HEK293 (cell line): ENCODE results near the gene FAM221B.

Experiments
- CTCF ChIP-seq: fragments of 450-650 bp; formaldehyde crosslinking; IDR thresholded peaks from 2 replicates; pipeline ENCODE4 v1.5.1; 2016; ENCODE audit warnings: missing biosample characterization, missing genetic modification characterization
- KLF7 ChIP-seq: fragments of 450-650 bp; formaldehyde crosslinking; IDR thresholded peaks from 2 replicates; pipeline ENCODE4 v1.5.1; 2016; ENCODE audit warnings: missing biosample characterization, missing genetic modification characterization, borderline replicate concordance
- MZF1 ChIP-seq: fragments of 450-650 bp; formaldehyde crosslinking; IDR thresholded peaks from 2 replicates; pipeline ENCODE4 v1.5.1; 2017; ENCODE audit warnings: missing biosample characterization, missing genetic modification characterization, borderline replicate concordance
- SP2 ChIP-seq: fragments of 450-650 bp; formaldehyde crosslinking; IDR thresholded peaks from 2 replicates; pipeline ENCODE4 v1.5.1; 2016; ENCODE audit warnings: missing biosample characterization, missing genetic modification characterization
- ZBTB10 ChIP-seq: fragments of 450-650 bp; formaldehyde crosslinking; IDR thresholded peaks from 2 replicates; pipeline ENCODE4 v1.5.1; 2016; ENCODE audit warnings: missing biosample characterization, missing genetic modification characterization
- ZBTB17 ChIP-seq: fragments of 450-650 bp; formaldehyde crosslinking; IDR thresholded peaks from 2 replicates; pipeline ENCODE4 v1.5.1; 2016; ENCODE audit warnings: missing biosample characterization, missing genetic modification characterization
- ZBTB7A ChIP-seq: fragments of 450-650 bp; formaldehyde crosslinking; IDR thresholded peaks from 2 replicates; pipeline ENCODE4 v1.5.1; 2016; ENCODE audit warnings: low read depth, missing biosample characterization, missing genetic modification characterization
- ZNF121 ChIP-seq: fragments of 450-650 bp; formaldehyde crosslinking; IDR thresholded peaks from 2 replicates; pipeline ENCODE4 v1.5.1; 2016; ENCODE audit warnings: missing biosample characterization, missing genetic modification characterization
- ZNF394 ChIP-seq: fragments of 450-650 bp; formaldehyde crosslinking; IDR thresholded peaks from 2 replicates; pipeline ENCODE4 v1.5.1; 2016; ENCODE audit warnings: missing biosample characterization, missing genetic modification characterization, mild to moderate bottlenecking, moderate library complexity, borderline replicate concordance
- ZNF639 ChIP-seq: fragments of 450-650 bp; formaldehyde crosslinking; IDR thresholded peaks from 2 replicates; pipeline ENCODE4 v1.5.1; 2016; ENCODE audit warnings: missing biosample characterization, missing genetic modification characterization

- TF ChIP-seq CTCF (tag by site-specific recombination), result no peak
- TF ChIP-seq KLF7 (tag by site-specific recombination), result no peak
- TF ChIP-seq ZBTB7A (tag by site-specific recombination), result no peak
- no peak for TF ChIP-seq ZBTB17 (tag by site-specific recombination)
- TF ChIP-seq ZBTB10, result no peak
- TF ChIP-seq ZNF121 (tag by site-specific recombination), result no peak
- no peak for TF ChIP-seq MZF1 (tag by site-specific recombination)
- TF ChIP-seq ZNF394 (tag by site-specific recombination), result no peak
- TF ChIP-seq SP2 (tag by site-specific recombination), result no peak
- no peak for TF ChIP-seq ZNF639 (tag by site-specific recombination)
Observed at GRCh38 chr9:35847792-35848572, 19.4 kb upstream of the FAM221B start.
